Caco-2 (cell line): ENCODE measurements around the gene AIFM3. TPM values are rescaled to one million over a fixed set of nuclear protein-coding genes. Genes with fewer than 3 reads are reported as not detected.

Experiments
- BruUV-seq: library from RNA; stranded (reverse); fragments of 400-500 nt; replicated peaks from 2 replicates; lab custom pipeline; 2021; lab: Mats Ljungman, UMichigan
- CTCF ChIA-PET: fragments of 300-600 bp; sonication (Branson Sonifier 250); formaldehyde crosslinking; loops from one replicate; lab custom pipeline; 2022; ENCODE audit warnings: antibody characterized with exemption; lab: Charles Lee
- POLR2A ChIA-PET: fragments of 300-600 bp; sonication (Branson Sonifier 250); formaldehyde crosslinking; loops from one replicate; lab custom pipeline; 2022; ENCODE audit warnings: antibody characterized with exemption; lab: Charles Lee
- DNase-seq, 2 experiments: peaks; one replicate each; pipeline versions ENCODE4 v3.0.0 to v3.0.0-alpha.2; 2020 to 2022
- H3K27me3 ChIP-seq: replicated peaks from 2 replicates; pipeline ENCODE4 v1.6.0; 2011; ENCODE audit warnings: low read length; ENCODE audit not compliant: control insufficient read depth, insufficient read depth
- H3K36me3 ChIP-seq: 2 replicates; pipeline ENCODE4 v1.5.1; 2011; ENCODE audit warnings: low read length; ENCODE audit not compliant: control insufficient read depth, insufficient read depth
- H3K4me1 ChIP-seq: fragments of 250-450 bp; sonication (Bioruptor Pico); 2 replicates; pipeline ENCODE4 v1.5.1; 2020; ENCODE audit warnings: mild to moderate bottlenecking
- H3K4me3 ChIP-seq: 2 replicates; pipeline ENCODE4 v1.5.1; 2011; ENCODE audit warnings: low read depth, mild to moderate bottlenecking, control low read depth, low read length
- H3K9me3 ChIP-seq: fragments of 250-450 bp; sonication (Bioruptor Pico); 2 replicates; pipeline ENCODE4 v1.5.1; 2020; ENCODE audit warnings: mild to moderate bottlenecking, moderate library complexity
- H3K27ac Mint-ChIP-seq: one replicate; pipeline ENCODE4 v1.8.0; 2022; ENCODE audit warnings: mixed read lengths; ENCODE audit not compliant: unreplicated experiment
- H3K27me3 Mint-ChIP-seq: one replicate; pipeline ENCODE4 v1.8.0; 2022; ENCODE audit warnings: mixed read lengths; ENCODE audit not compliant: insufficient read depth, unreplicated experiment
- H3K36me3 Mint-ChIP-seq: one replicate; pipeline ENCODE4 v1.8.0; 2022; ENCODE audit warnings: mild to moderate bottlenecking, mixed read lengths; ENCODE audit not compliant: insufficient read depth, unreplicated experiment
- H3K4me1 Mint-ChIP-seq: one replicate; pipeline ENCODE4 v1.8.0; 2022; ENCODE audit warnings: low read depth, mixed read lengths; ENCODE audit not compliant: unreplicated experiment
- H3K4me3 Mint-ChIP-seq: one replicate; pipeline ENCODE4 v1.8.0; 2022; ENCODE audit warnings: mild to moderate bottlenecking, moderate library complexity, mixed read lengths; ENCODE audit not compliant: unreplicated experiment
- H3K9me3 Mint-ChIP-seq: one replicate; pipeline ENCODE4 v1.8.0; 2022; ENCODE audit warnings: mixed read lengths; ENCODE audit not compliant: unreplicated experiment
- CTCF ChIP-seq, 2 experiments: fragments of 200-600 bp in 1 of 2; IDR thresholded peaks; 1 replicate in 1 of 2; 2 replicates in 1 of 2; pipeline versions ENCODE4 v1.5.1 to v1.8.0; 2011 to 2022; ENCODE audit warnings: antibody characterized with exemption in 1 of 2, control low read depth in 1 of 2, inconsistent platforms in 1 of 2, low read depth in 1 of 2, low read length in 1 of 2, mild to moderate bottlenecking in 1 of 2, moderate library complexity in 1 of 2; ENCODE audit not compliant: insufficient read depth in 1 of 2, severe bottlenecking in 1 of 2, unreplicated experiment in 1 of 2
- intact Hi-C: fragments of 100-400 bp; cut with micrococcal nuclease; formaldehyde crosslinking; loops from one replicate; pipeline ENCODE4 v1.10.0; 2022; ENCODE audit not compliant: unreplicated experiment
- total RNA-seq: library from RNA; stranded (reverse); gene quantifications from 2 replicates; pipeline ENCODE4 v1.2.3, GENCODE V29; 2022

AIFM3 gene
- total RNA-seq, 1 experiment from 2014 or later: 0.73 TPM

DNA sequence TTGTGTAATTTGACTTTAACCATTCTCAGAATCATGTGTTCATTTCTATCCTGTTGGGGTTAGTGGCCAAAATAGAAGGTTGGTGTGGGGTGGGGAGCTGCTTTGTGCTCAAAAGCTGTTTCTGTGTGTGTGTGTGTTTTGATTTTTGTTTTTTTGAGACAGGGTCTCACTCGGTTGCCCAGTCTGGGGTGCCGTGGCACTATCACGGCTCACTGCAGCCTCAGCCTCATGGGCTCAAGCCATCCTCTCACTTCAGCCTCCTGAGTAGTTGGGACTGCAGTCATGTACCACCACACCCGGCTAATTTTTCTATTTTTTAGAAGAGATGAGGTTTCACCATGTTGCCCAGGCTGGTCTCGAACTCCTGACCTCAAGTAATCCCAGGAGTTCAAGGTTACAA, 18.1 kb upstream of the AIFM3 start:
- BruUV-seq: no TSS peak
- H3K36me3 Mint-ChIP-seq: peaks cover 80% of the 10 kb centered on the region
- DNase-seq: no peak
- H3K27ac Mint-ChIP-seq: no peak overlapping the region
- Histone ChIP-seq H3K36me3 (peaks cover 4% of the 10 kb centered on the region), H3K27me3 (no peaks in the 10 kb centered on the region), H3K4me1 (peaks cover 57% of the 10 kb centered on the region), H3K9me3 (no peaks in the 10 kb centered on the region), H3K4me3 (no peak overlapping the region)
- no peak for TF ChIP-seq CTCF (IDR thresholded peaks at IDR 0.05; ENCODE audit: insufficient read depth in 1 of 2, low read depth in 1 of 2, low read length in 1 of 2, severe bottlenecking in 1 of 2, unreplicated experiment in 1 of 2)
- intact Hi-C loops: no loop called here
- H3K9me3 Mint-ChIP-seq: no peaks in the 10 kb centered on the region
- no peak overlapping the region for H3K4me3 Mint-ChIP-seq
- peaks cover 19% of the 10 kb centered on the region for H3K4me1 Mint-ChIP-seq
- POLR2A ChIA-PET: no interaction called here
- H3K27me3 Mint-ChIP-seq: no peaks in the 10 kb centered on the region
- CTCF ChIA-PET: no interaction called here

- DNase-seq: no peak
- H3K9me3 Mint-ChIP-seq: no peaks in the 10 kb centered on the region
- no peak overlapping the region for H3K4me3 ChIP-seq
- H3K36me3 Mint-ChIP-seq: peaks cover 85% of the 10 kb centered on the region
- H3K27me3 Mint-ChIP-seq: no peaks in the 10 kb centered on the region
- no TSS peak for BruUV-seq
- H3K36me3 ChIP-seq: peaks cover 4% of the 10 kb centered on the region
- peaks cover 19% of the 10 kb centered on the region for H3K4me1 Mint-ChIP-seq
- peak overlapping the region; percentile 88 for H3K27ac Mint-ChIP-seq
- ChIA-PET CTCF (interaction anchor here (3.0 kb wide), 1 partner anchor 64 kb away, joined by 21 read pairs; no protein-coding TSS in a partner anchor), POLR2A (no interaction called here)
- H3K27me3 ChIP-seq: no peaks in the 10 kb centered on the region
- no peak for TF ChIP-seq CTCF (IDR thresholded peaks at IDR 0.05; ENCODE audit: insufficient read depth in 1 of 2, low read depth in 1 of 2, low read length in 1 of 2, severe bottlenecking in 1 of 2, unreplicated experiment in 1 of 2)
- peaks cover 61% of the 10 kb centered on the region for H3K4me1 ChIP-seq
- intact Hi-C loops: loop anchor here (5.0 kb wide), 2 partner anchors 62 to 92 kb away; partner anchors contain the start of genes PI4KA and SNAP29
- H3K4me3 Mint-ChIP-seq: no peak overlapping the region
- H3K9me3 ChIP-seq: no peaks in the 10 kb centered on the region
Measured at GRCh38 chr22:20949698-20950183, 17.3 kb upstream of the AIFM3 start.

DNA sequence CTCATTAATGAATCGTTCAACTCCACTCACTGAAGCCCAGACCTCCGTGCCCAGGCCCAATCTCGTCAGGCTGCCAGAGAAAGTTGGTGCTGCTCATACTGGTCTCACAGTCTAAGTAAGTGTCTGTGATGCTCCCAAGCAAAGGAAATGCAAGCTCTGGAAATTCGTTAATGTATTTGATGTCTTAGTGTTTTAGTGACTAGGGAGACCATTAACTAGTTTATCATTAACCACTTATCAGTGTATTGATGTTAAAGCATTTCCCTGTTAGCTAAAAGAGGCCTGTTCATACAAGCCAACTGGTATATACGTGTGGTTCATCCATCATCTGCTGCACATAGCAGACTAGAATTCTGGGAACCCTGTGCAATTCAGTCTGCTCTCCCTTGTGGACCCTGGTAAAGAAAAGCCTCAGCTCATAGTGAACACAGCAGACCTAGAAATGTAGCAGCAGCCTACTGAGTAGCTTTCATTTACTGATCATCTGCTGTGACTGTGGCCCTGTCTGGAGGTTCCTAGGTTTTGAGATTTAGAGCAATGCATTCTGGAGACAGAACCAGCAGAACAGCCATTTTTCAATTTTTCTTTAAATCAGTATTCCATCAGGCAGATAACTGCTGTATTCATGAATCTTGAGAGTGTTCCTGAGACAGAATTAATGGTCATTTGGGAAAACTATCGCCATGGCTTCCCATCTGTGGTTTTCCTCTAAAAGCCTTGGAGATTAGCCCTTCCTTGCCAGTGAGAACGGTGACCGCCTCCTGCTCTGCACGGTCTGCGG, 15.7 kb upstream of the AIFM3 start:
- CTCF ChIA-PET: interaction anchor here (1.1 to 3.0 kb wide), 5 partner anchors 14 to 174 kb away, joined by 5 to 21 read pairs (median 8); partner anchors contain the start of genes CRKL and LZTR1
- Mint-ChIP-seq H3K27ac (peak overlapping the region; percentile 88), H3K27me3 (no peaks in the 10 kb centered on the region), H3K4me3 (peak overlapping the region; percentile 22), H3K36me3 (peaks cover 79% of the 10 kb centered on the region), H3K9me3 (no peaks in the 10 kb centered on the region), H3K4me1 (peaks cover 11% of the 10 kb centered on the region)
- H3K4me3 ChIP-seq: no peak overlapping the region
- peak in 1 of 2 experiments; percentile 34 for DNase-seq
- intact Hi-C loops: loop anchor here (5.0 kb wide), 2 partner anchors 64 to 94 kb away; partner anchors contain the start of genes PI4KA and SNAP29
- BruUV-seq: TSS peak; percentile 42
- H3K4me1 ChIP-seq: peaks cover 69% of the 10 kb centered on the region
- H3K27me3 ChIP-seq: no peaks in the 10 kb centered on the region
- peaks cover 4% of the 10 kb centered on the region for H3K36me3 ChIP-seq
- no peaks in the 10 kb centered on the region for H3K9me3 ChIP-seq
- POLR2A ChIA-PET: interaction anchor here (0.5 to 1.5 kb wide), 6 partner anchors 14 to 86 kb away, joined by 3 to 10 read pairs (median 3); partner anchors contain the start of genes CRKL and LZTR1
- no peak for TF ChIP-seq CTCF (IDR thresholded peaks at IDR 0.05; ENCODE audit: insufficient read depth in 1 of 2, low read depth in 1 of 2, low read length in 1 of 2, severe bottlenecking in 1 of 2, unreplicated experiment in 1 of 2)
